GM12878 (cell line): ENCODE results near the gene GNAL. TPM values are rescaled to one million over a fixed set of nuclear protein-coding genes. Genes with fewer than 3 reads are reported as not detected.

Source experiments
- ATAC-seq: fragments of 200-7000 bp; cut with Tn5 transposase; 3 replicates; pipeline ENCODE4 v1.9.1; 2020; ENCODE audit warnings: mild to moderate bottlenecking, moderate library complexity
- BruUV-seq: library from RNA; stranded (reverse); fragments of 400-500 nt; replicated peaks from 2 replicates; lab custom pipeline; 2021; lab: Mats Ljungman, UMichigan
- CTCF ChIA-PET: fragments of 300-600 bp; sonication (Branson Sonifier 250); formaldehyde crosslinking; extraction: SDS; loops from one replicate; lab custom pipeline; 2021; ENCODE audit warnings: inconsistent platforms; lab: Yijun Ruan, JAX
- POLR2A ChIA-PET: fragments of 350-600 bp; formaldehyde crosslinking; extraction: SDS; loops from one replicate; lab custom pipeline; 2021; ENCODE audit warnings: inconsistent platforms; lab: Charles Lee
- RAD21 ChIA-PET: fragments of 300-600 bp; sonication (Branson Sonifier 250); formaldehyde crosslinking; loops from one replicate; lab custom pipeline; 2023; ENCODE audit warnings: antibody characterized with exemption; ENCODE audit not compliant: unreplicated experiment; lab: Charles Lee
- SMC1A ChIA-PET: fragments of 300-600 bp; sonication (Branson Sonifier 250); formaldehyde crosslinking; loops from one replicate; lab custom pipeline; 2023; ENCODE audit not compliant: unreplicated experiment, uncharacterized antibody; lab: Charles Lee
- DNase-seq: peaks from one replicate; pipeline ENCODE4 v3.0.0-alpha.2; 2011; ENCODE audit warnings: low read depth, low spot score
- FAIRE-seq: peaks from 3 replicates; lab custom pipeline; 2011; peaks lifted over from hg19 to GRCh38; lab: Jason Lieb, UNC
- H2AFZ ChIP-seq: 2 replicates; pipeline ENCODE4 v1.6.0; 2011; ENCODE audit warnings: low read depth, low read length, control low read depth; ENCODE audit not compliant: control insufficient read depth
- H3K27ac ChIP-seq: 2 replicates; pipeline ENCODE4 v1.5.1; 2011; ENCODE audit warnings: control low read depth; ENCODE audit not compliant: control insufficient read depth, insufficient read depth
- H3K27me3 ChIP-seq, 2 experiments: replicated peaks in 1 of 2; 2 replicates each; pipeline versions ENCODE4 v1.6.0 to v1.6.1; 2011; ENCODE audit warnings: low read length in 1 of 2; ENCODE audit not compliant: control insufficient read depth in 2 of 2, insufficient read depth in 2 of 2
- H3K36me3 ChIP-seq, 2 experiments: 2 replicates each; pipeline ENCODE4 v1.5.1; 2011; ENCODE audit warnings: low read length in 1 of 2; ENCODE audit not compliant: control insufficient read depth in 2 of 2, insufficient read depth in 2 of 2
- H3K4me1 ChIP-seq: 2 replicates; pipeline ENCODE4 v1.6.1; 2011; ENCODE audit warnings: mild to moderate bottlenecking, low read length, moderate library complexity, mixed read lengths; ENCODE audit not compliant: control insufficient read depth, insufficient read depth
- H3K4me2 ChIP-seq: 2 replicates; pipeline ENCODE4 v1.6.0; 2011; ENCODE audit warnings: control low read depth; ENCODE audit not compliant: control insufficient read depth, insufficient read depth
- H3K4me3 ChIP-seq: fragments of 200-600 bp; sonication (generic); 2 replicates; pipeline ENCODE4 v1.5.1; 2016
- H3K79me2 ChIP-seq: 2 replicates; pipeline ENCODE4 v1.6.0; 2011; ENCODE audit warnings: low read length; ENCODE audit not compliant: control insufficient read depth, insufficient read depth
- H3K9ac ChIP-seq: 2 replicates; pipeline ENCODE4 v1.8.0; 2011; ENCODE audit warnings: low read length, control low read depth, mixed read lengths; ENCODE audit not compliant: control insufficient read depth, insufficient read depth
- H3K9me3 ChIP-seq: replicated peaks from 3 replicates; pipeline ENCODE4 v1.5.1; 2011; ENCODE audit warnings: mild to moderate bottlenecking, low read length; ENCODE audit not compliant: control insufficient read depth, insufficient read depth
- H4K20me1 ChIP-seq: 2 replicates; pipeline ENCODE4 v1.6.0; 2011; ENCODE audit not compliant: control insufficient read depth, insufficient read depth
- ATF7 ChIP-seq: fragments of 450-650 bp; IDR thresholded peaks from 2 replicates; pipeline ENCODE4 v1.6.1; 2016; ENCODE audit warnings: low read depth, mild to moderate bottlenecking
- BACH1 ChIP-seq: fragments of 450-650 bp; IDR thresholded peaks from 2 replicates; pipeline ENCODE4 v1.6.1; 2017; ENCODE audit warnings: mild to moderate bottlenecking, borderline replicate concordance
- BCL11A ChIP-seq: IDR thresholded peaks from 2 replicates; pipeline ENCODE4 v1.6.1; 2011; ENCODE audit warnings: low read depth, low read length
- BCL3 ChIP-seq: IDR thresholded peaks from 2 replicates; pipeline ENCODE4 v1.6.1; 2011; ENCODE audit warnings: borderline replicate concordance, low read depth, mild to moderate bottlenecking, moderate library complexity, low read length; ENCODE audit not compliant: insufficient read depth, poor library complexity, severe bottlenecking
- CHD1 ChIP-seq: IDR thresholded peaks from 2 replicates; pipeline ENCODE4 v1.6.1; 2012; ENCODE audit warnings: low read depth, low read length, improper control_type of control experiment
- CREM ChIP-seq: IDR thresholded peaks from 2 replicates; pipeline ENCODE4 v1.6.1; 2014; ENCODE audit warnings: antibody characterized with exemption, low read depth
- ESRRA ChIP-seq: IDR thresholded peaks from 2 replicates; pipeline ENCODE4 v1.6.1; 2012; ENCODE audit warnings: mild to moderate bottlenecking, low read length, improper control_type of control experiment
- EZH2 ChIP-seq: IDR thresholded peaks from 2 replicates; pipeline ENCODE4 v1.6.1; 2012; ENCODE audit warnings: low read depth, mild to moderate bottlenecking, control low read depth, inconsistent platforms, low read length, borderline replicate concordance; ENCODE audit not compliant: control insufficient read depth
- FOS ChIP-seq: IDR thresholded peaks from 3 replicates; pipeline ENCODE4 v1.6.1; 2011; ENCODE audit warnings: borderline replicate concordance; ENCODE audit not compliant: insufficient read length; ENCODE audit errors: extremely low read depth
- KAT2A ChIP-seq: conservative IDR thresholded peaks from 2 replicates; pipeline ENCODE4 v1.6.1; 2011; ENCODE audit warnings: low read depth, low read length; ENCODE audit not compliant: control insufficient read depth
- KDM1A ChIP-seq: fragments of 200-600 bp; sonication (generic); IDR thresholded peaks from 2 replicates; pipeline ENCODE4 v1.6.1; 2016; ENCODE audit warnings: borderline replicate concordance
- SPI1 ChIP-seq: IDR thresholded peaks from 2 replicates; pipeline ENCODE4 v1.6.1; 2011; ENCODE audit warnings: low read depth, mild to moderate bottlenecking, low read length, moderate library complexity, borderline replicate concordance; ENCODE audit not compliant: insufficient read depth
- SUPT20H ChIP-seq: IDR thresholded peaks from 2 replicates; pipeline ENCODE4 v1.6.1; 2011; ENCODE audit warnings: low read depth, mild to moderate bottlenecking, low read length, moderate library complexity, borderline replicate concordance; ENCODE audit not compliant: control insufficient read depth
- ZBTB4 ChIP-seq: fragments of 450-650 bp; formaldehyde crosslinking; IDR thresholded peaks from 2 replicates; pipeline ENCODE4 v1.4.0; 2022; ENCODE audit warnings: mild to moderate bottlenecking, moderate library complexity
- ZNF207 ChIP-seq: fragments of 450-650 bp; IDR thresholded peaks from 2 replicates; pipeline ENCODE4 v1.6.1; 2014; ENCODE audit warnings: antibody characterized with exemption, mild to moderate bottlenecking, borderline replicate concordance
- ZNF687 ChIP-seq: fragments of 450-650 bp; IDR thresholded peaks from 2 replicates; pipeline ENCODE4 v1.6.1; 2017; ENCODE audit warnings: mild to moderate bottlenecking, moderate library complexity
- ZZZ3 ChIP-seq: IDR thresholded peaks from 2 replicates; pipeline ENCODE4 v1.6.1; 2011; ENCODE audit warnings: low read depth; ENCODE audit not compliant: control insufficient read depth, insufficient read length
- WGBS: methylation state at CpG from one replicate; pipeline ENCODE4 v1.1.6; 2016; ENCODE audit warnings: low lambda C conversion rate; ENCODE audit not compliant: insufficient replicate concordance, insufficient coverage; ENCODE audit errors: missing lambda C conversion rate; 5-methylcytosine and 5-hydroxymethylcytosine counted together
- in situ Hi-C: fragments of 300-500 bp; cut with MboI; formaldehyde crosslinking; loops from 9 replicates; pipeline ENCODE4 v1.14.3; 2018; ENCODE audit warnings: mixed read lengths
- intact Hi-C: fragments of 100-400 bp; cut with micrococcal nuclease; formaldehyde crosslinking; loops from one replicate; pipeline ENCODE4 v1.14.2; 2022; ENCODE audit not compliant: unreplicated experiment
- polyA plus RNA-seq, 11 experiments: library from polyadenylated mRNA; depleted of rRNA in 4 of 11; unstranded in 6 of 11; stranded (reverse) in 5 of 11; fragments of >200 nt; fragmentation: Nextera tagmentation in 4 of 11; fragmentation: Illumina TruSeq in 1 of 11; extraction: Ambion mirVana in 4 of 11; extraction: Trizol in 1 of 11; gene quantifications; 1 replicate in 1 of 11; 2 replicates in 10 of 11; pipeline versions ENCODE4 v1.2.1 to v1.2.3, GENCODE V29; 2011 to 2016; ENCODE audit warnings: inconsistent platforms in 2 of 11, missing spikeins in 2 of 11, low read depth in 1 of 11
- total RNA-seq, 4 experiments: library from RNA; depleted of rRNA in 3 of 4; stranded (reverse); fragments of >200 nt in 3 of 4; fragmentation: Illumina TruSeq in 1 of 4; extraction: Trizol in 1 of 4; gene quantifications; 2 replicates each; pipeline versions ENCODE4 v1.2.1 to v1.2.3, GENCODE V29; 2013 to 2021

The GNAL gene
- total and polyA plus RNA-seq, 10 of the 15 experiments (the other 5 are each of a cell fraction or from before 2014, with no cell fraction given): 0.02 to 0.39 (median 0.05) TPM; not detected in 5

- Histone ChIP-seq H2AFZ (no peak overlapping the region), H4K20me1 (no peaks in the 10 kb centered on the region; the same call in 1 of the 2 replicates), H3K9ac (no peak overlapping the region), H3K4me1 (no peaks in the 10 kb centered on the region), H3K4me2 (no peak overlapping the region), H3K36me3 (no peaks in the 10 kb centered on the region), H3K27me3 (peaks cover 3 to 13% of the 10 kb centered on the region in 2 experiments), H3K79me2 (no peaks in the 10 kb centered on the region), H3K4me3 (no peak overlapping the region), H3K27ac (no peak overlapping the region), H3K9me3 (no peaks in the 10 kb centered on the region)
- ChIA-PET RAD21 (no interaction called here), POLR2A (no interaction called here), SMC1A (no interaction called here), CTCF (interaction anchor here (2.9 kb wide), 1 partner anchor 10 kb away, joined by 19 read pairs; no protein-coding TSS in a partner anchor)
- WGBS: 44% methylated on average over 4 of the region's 4 CpGs
- DNase-seq: no peak
- no peak for ATAC-seq
- no peak for FAIRE-seq
- in situ Hi-C loops: no loop called here
- no peak for TF ChIP-seq CHD1
- TF ChIP-seq ZZZ3: no peak
- TF ChIP-seq ZNF207: no peak
- no peak for TF ChIP-seq KDM1A
- no peak for TF ChIP-seq ZNF687
- TF ChIP-seq SPI1: no peak
- TF ChIP-seq KAT2A: no peak
- no peak for TF ChIP-seq SUPT20H
- TF ChIP-seq FOS: no peak
- no peak for TF ChIP-seq ZBTB4 (CRISPR knock-in tag)
- no peak for TF ChIP-seq EZH2
- TF ChIP-seq BCL3: no peak
- TF ChIP-seq CREM: no peak
- TF ChIP-seq ESRRA: no peak
- no peak for TF ChIP-seq BACH1
- no peak for TF ChIP-seq ATF7
- TF ChIP-seq BCL11A: no peak
- BruUV-seq: no TSS peak
- intact Hi-C loops: no loop called here
Measured at GRCh38 chr18:11665587-11665986, 23.5 kb upstream of the GNAL start.
